Breast epithelium (tissue), 4 donors: ENCODE results near the gene TPM4. TPM values are rescaled to one million over a fixed set of nuclear protein-coding genes. Genes with fewer than 3 reads are reported as not detected.

ENCODE experiments used
- DNase-seq, 2 donors: peaks; one replicate each; pipeline ENCODE4 v3.0.0-alpha.2; 2019; ENCODE audit warnings: low spot score in 2 of 2
- H3K27ac ChIP-seq, 2 donors: fragments of 200-600 bp; sonication (generic) in 1 of 2; one replicate each; pipeline ENCODE4 v1.5.1; 2016 to 2019; ENCODE audit warnings: mild to moderate bottlenecking in 1 of 2
- H3K27me3 ChIP-seq, 2 donors: fragments of 200-600 bp; sonication (generic) in 1 of 2; one replicate each; pipeline versions ENCODE4 v1.5.1 to v1.6.0; 2017 to 2019; ENCODE audit warnings: control low read depth in 1 of 2, mild to moderate bottlenecking in 1 of 2
- H3K36me3 ChIP-seq: fragments of 200-600 bp; one replicate; pipeline ENCODE4 v1.5.1; 2019
- H3K4me1 ChIP-seq, 2 donors: fragments of 200-600 bp; sonication (generic); one replicate each; pipeline ENCODE4 v1.5.1; 2016 to 2019; ENCODE audit warnings: control low read depth in 1 of 2
- H3K4me3 ChIP-seq, 3 donors: fragments of 200-600 bp; sonication (generic); 1 replicate in 2 of 3; 2 replicates in 1 of 3; pipeline ENCODE4 v1.5.1; 2016 to 2019; ENCODE audit warnings: mild to moderate bottlenecking in 3 of 3, moderate library complexity in 2 of 3
- H3K9me3 ChIP-seq, 2 donors: fragments of 200-600 bp; sonication (generic) in 1 of 2; one replicate each; pipeline ENCODE4 v1.5.1; 2016 to 2019; ENCODE audit warnings: control low read depth in 1 of 2
- POLR2A ChIP-seq: fragments of 450-650 bp; IDR thresholded peaks from one replicate; pipeline ENCODE4 v1.6.1; 2016; ENCODE audit warnings: antibody characterized with exemption, mild to moderate bottlenecking, moderate library complexity
- POLR2AphosphoS5 ChIP-seq, 3 donors: sonication (generic); formaldehyde crosslinking; IDR thresholded peaks; one replicate each; pipeline ENCODE4 v1.6.1; 2017; ENCODE audit warnings: antibody characterized with exemption in 3 of 3
- intact Hi-C: fragments of 100-400 bp; cut with DNase I; formaldehyde crosslinking; loops from one replicate; pipeline ENCODE4 v1.15.1; 2023; ENCODE audit warnings: low total_unique reads
- total RNA-seq, 3 donors: library from RNA; depleted of rRNA; stranded (reverse); fragments of >200 nt; gene quantifications; one replicate each; pipeline ENCODE4 v1.1.0, GENCODE V29; 2016
- TF ChIP-seq, protein P1 (sequence below), 3 donors: fragments of 450-650 bp; IDR thresholded peaks; one replicate each; pipeline ENCODE4 v1.5.1; 2016 to 2017; ENCODE audit warnings: antibody characterized with exemption in 3 of 3, mild to moderate bottlenecking in 3 of 3, moderate library complexity in 3 of 3

TPM4 gene
- total RNA-seq, 3 donors from 2014 or later = 257 to 652 (median 430) TPM

DNA sequence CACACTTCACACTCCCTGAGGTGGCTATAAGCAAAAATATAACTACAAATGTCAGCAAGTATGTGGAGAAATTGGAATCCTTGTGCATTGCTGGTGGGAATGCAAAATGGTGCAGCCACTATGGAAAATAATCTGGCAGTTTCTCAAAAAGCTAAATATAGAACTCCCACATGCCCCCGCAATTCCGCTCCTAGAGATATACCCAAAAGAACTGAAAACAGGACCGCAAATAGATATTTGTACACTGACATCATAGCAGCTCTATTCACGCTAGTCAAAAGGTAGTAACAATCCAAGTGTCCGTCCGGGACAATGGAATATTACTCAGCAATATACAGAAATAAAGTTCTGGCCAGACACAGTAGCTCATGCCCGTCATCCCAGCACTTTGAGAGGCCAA lies 31.5 kb upstream of the TPM4 start:
- H3K4me1 ChIP-seq = no peaks in the 10 kb centered on the region
- no peak for DNase-seq
- no peaks in the 10 kb centered on the region for H3K36me3 ChIP-seq
- H3K9me3 ChIP-seq = no peaks in the 10 kb centered on the region
- TF ChIP-seq, protein P1, sequence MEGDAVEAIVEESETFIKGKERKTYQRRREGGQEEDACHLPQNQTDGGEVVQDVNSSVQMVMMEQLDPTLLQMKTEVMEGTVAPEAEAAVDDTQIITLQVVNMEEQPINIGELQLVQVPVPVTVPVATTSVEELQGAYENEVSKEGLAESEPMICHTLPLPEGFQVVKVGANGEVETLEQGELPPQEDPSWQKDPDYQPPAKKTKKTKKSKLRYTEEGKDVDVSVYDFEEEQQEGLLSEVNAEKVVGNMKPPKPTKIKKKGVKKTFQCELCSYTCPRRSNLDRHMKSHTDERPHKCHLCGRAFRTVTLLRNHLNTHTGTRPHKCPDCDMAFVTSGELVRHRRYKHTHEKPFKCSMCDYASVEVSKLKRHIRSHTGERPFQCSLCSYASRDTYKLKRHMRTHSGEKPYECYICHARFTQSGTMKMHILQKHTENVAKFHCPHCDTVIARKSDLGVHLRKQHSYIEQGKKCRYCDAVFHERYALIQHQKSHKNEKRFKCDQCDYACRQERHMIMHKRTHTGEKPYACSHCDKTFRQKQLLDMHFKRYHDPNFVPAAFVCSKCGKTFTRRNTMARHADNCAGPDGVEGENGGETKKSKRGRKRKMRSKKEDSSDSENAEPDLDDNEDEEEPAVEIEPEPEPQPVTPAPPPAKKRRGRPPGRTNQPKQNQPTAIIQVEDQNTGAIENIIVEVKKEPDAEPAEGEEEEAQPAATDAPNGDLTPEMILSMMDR (IDR thresholded peaks at IDR 0.05) = no peak
- TF ChIP-seq POLR2AphosphoS5 (IDR thresholded peaks at IDR 0.05) (no peak), POLR2A (no peak)
- no peak overlapping the region for H3K4me3 ChIP-seq
- intact Hi-C loops = no loop called here
- no peaks in the 10 kb centered on the region for H3K27me3 ChIP-seq
- no peak overlapping the region for H3K27ac ChIP-seq

DNA sequence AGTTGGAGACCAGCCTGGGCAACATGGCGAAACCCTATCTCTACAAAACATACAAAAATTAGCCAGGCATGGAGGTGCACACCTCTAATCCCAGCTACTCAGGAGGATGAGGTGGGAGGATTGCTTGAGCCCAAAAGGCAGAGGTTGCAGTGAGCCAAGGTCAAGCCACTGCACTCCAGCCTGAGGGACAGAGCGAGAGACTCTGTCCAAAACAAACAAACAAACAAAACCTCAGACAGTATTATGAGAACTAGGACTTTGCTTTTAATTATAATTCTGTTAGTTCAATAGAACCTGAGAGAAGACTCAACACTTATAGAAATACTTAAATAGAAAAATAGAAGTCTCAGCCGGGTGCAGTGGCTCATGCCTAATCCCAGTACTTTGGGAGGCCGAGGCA lies 31.1 kb upstream of the TPM4 start:
- Histone ChIP-seq H3K4me3 (no peak overlapping the region), H3K36me3 (no peaks in the 10 kb centered on the region), H3K4me1 (no peaks in the 10 kb centered on the region), H3K27ac (no peak overlapping the region), H3K9me3 (no peaks in the 10 kb centered on the region), H3K27me3 (no peaks in the 10 kb centered on the region)
- DNase-seq = no peak
- intact Hi-C loops = no loop called here
- no peak for TF ChIP-seq POLR2A
- TF ChIP-seq POLR2AphosphoS5 (IDR thresholded peaks at IDR 0.05) = no peak
- TF ChIP-seq, protein P1 (IDR thresholded peaks at IDR 0.05) = no peak

DNA sequence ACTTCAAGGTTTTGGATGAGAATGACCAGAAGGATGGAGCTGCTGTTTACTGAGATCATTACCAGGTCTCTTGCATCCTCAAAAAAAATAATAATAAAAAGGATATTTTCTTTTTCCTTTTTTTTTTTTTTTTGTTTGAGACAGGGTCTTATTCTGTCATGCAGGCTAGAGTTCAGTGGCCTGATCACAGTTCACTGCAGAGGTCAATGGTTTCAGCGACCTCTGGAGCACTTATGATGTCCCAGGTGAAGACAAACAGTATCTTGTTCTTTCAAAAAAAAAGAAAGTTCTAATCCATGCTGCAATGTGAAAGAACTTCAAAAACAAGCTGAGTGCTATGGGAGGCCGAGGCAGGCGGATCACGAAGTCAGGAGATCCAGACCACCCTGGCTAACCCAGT lies 30.4 kb upstream of the TPM4 start:
- TF ChIP-seq POLR2A = no peak
- H3K4me1 ChIP-seq = no peaks in the 10 kb centered on the region
- H3K9me3 ChIP-seq = no peaks in the 10 kb centered on the region
- no peak overlapping the region for H3K4me3 ChIP-seq
- no peaks in the 10 kb centered on the region for H3K36me3 ChIP-seq
- no peak for DNase-seq
- no peaks in the 10 kb centered on the region for H3K27me3 ChIP-seq
- H3K27ac ChIP-seq = no peak overlapping the region
- intact Hi-C loops = no loop called here

DNA sequence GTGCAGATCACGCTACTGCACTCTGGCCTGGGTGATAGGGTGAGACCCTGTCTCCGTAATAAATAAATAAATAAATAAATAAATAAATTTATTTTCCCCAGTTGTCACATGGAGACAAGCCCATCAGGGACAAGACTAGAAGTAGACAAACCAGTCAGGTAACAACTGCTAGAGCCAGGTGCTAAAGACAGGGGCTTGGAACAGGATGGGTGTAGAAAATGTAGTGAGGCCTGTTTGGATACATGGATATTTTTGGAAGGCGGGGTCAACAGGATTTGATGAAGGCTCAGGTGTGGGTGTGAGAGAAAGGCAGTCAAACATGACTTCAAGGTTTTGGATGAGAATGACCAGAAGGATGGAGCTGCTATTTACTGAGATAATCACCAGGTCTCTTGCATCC lies 27.7 kb upstream of the TPM4 start:
- TF ChIP-seq, protein P1 (IDR thresholded peaks at IDR 0.05) = no peak
- TF ChIP-seq POLR2A = no peak
- TF ChIP-seq POLR2AphosphoS5 (IDR thresholded peaks at IDR 0.05) = no peak
- H3K36me3 ChIP-seq = no peaks in the 10 kb centered on the region
- H3K9me3 ChIP-seq = no peaks in the 10 kb centered on the region
- no peak for DNase-seq
- no peaks in the 10 kb centered on the region for H3K27me3 ChIP-seq
- intact Hi-C loops = no loop called here
- no peak overlapping the region for H3K27ac ChIP-seq
- H3K4me3 ChIP-seq = no peak overlapping the region
- H3K4me1 ChIP-seq = no peaks in the 10 kb centered on the region

DNA sequence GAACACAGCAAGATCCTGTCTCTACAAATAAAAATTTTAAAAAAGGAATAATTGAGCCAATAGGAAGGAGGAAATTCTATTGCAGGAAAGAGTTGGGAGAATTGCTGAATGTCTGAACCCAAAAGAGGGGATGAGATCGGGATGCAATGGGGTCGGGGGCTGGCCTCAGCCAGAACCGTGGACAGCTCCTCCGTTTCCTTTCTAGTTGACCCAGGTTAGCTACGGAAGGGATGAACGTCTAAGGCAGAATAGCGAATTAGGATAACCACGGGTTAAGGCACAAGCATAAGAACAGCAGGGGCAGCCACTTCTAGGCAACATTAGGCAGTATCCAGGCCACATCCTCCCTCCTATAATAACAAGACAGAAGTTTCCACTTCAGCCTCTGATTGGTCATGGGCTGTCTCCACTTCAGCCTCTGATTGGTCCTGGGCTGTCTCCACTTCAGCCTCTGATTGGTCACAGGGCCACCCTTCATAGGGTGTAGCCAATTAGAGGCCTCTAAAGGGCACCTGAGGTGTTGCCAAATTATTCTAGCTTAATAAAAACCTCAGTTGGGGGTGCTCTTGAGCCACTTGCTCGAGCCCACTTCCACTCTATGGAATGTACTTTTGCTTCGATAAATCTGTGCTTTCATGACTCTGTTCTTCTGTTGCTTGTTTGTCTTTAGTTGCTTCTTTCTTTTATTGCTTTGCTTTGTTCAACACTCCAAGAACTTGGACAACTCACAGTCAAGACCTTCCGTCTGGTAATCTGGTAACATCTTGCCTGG lies 24.9 kb upstream of the TPM4 start:
- TF ChIP-seq POLR2AphosphoS5 (IDR thresholded peaks at IDR 0.05) (no peak), POLR2A (no peak)
- TF ChIP-seq, protein P1 (IDR thresholded peaks at IDR 0.05) = no peak
- H3K27ac ChIP-seq = no peak overlapping the region
- intact Hi-C loops = loop anchor here (5.0 kb wide), 1 partner anchor 184 kb away; no protein-coding TSS in a partner anchor
- H3K4me3 ChIP-seq = no peak overlapping the region
- DNase-seq = no peak
- no peaks in the 10 kb centered on the region for H3K36me3 ChIP-seq
- no peaks in the 10 kb centered on the region for H3K9me3 ChIP-seq
- no peaks in the 10 kb centered on the region for H3K27me3 ChIP-seq
- H3K4me1 ChIP-seq = no peaks in the 10 kb centered on the region
